22Rv1 (cell line): Measurements from ENCODE around the gene ATP1B2.

Experiments
- CTCF ChIP-seq: fragments of 450-650 bp; IDR thresholded peaks from 2 replicates; pipeline ENCODE4 v1.5.1; 2017; ENCODE audit warnings: mild to moderate bottlenecking
- ZFX ChIP-seq: fragments of 450-650 bp; IDR thresholded peaks from 2 replicates; pipeline ENCODE4 v1.6.1; 2017; ENCODE audit warnings: antibody characterized with exemption, borderline replicate concordance

- TF ChIP-seq CTCF (no peak), ZFX (no peak)
Observed at GRCh38 chr17:7706631-7707354, 56.1 kb downstream of the ATP1B2 start.
